ENCODE measurements around the gene MTOR. TPM values are rescaled to one million over a fixed set of nuclear protein-coding genes. Genes with fewer than 3 reads are reported as not detected.

Gene MTOR
- total and polyA plus RNA-seq, 2 of the 8 experiments (the other 6 are each of a cell fraction or from before 2014, with no cell fraction given) = 44.2 to 76.8 TPM

- TF ChIP-seq SAP30 (IDR thresholded peaks at IDR 0.05; ENCODE audit: insufficient read depth, insufficient replicate concordance, low read length) = no peak
Observed at GRCh38 chr1:11266268-11267074, 4.1 kb upstream of the MTOR start (continued).

Measured in H1 (cell line).